ENCODE results near the gene SRR. TPM values are rescaled to one million over a fixed set of nuclear protein-coding genes. Genes with fewer than 3 reads are reported as not detected.
"Not testable (repeated sequence)": the region's sequence is repeated elsewhere in the genome, so short reads cannot be mapped to it uniquely, and the experiment has no call there.

Gene SRR
- total RNA-seq, 2 experiments from 2014 or later = 19.3 to 19.5 TPM

GRCh38 chr17:2299136-2299535 is 4.6 kb upstream of the SRR start:
- DNase-seq = no peak
- no peaks in the 10 kb centered on the region for H3K9me3 Mint-ChIP-seq
- H3K4me1 Mint-ChIP-seq = peaks cover 49% of the 10 kb centered on the region
- no peaks in the 10 kb centered on the region for H3K27me3 Mint-ChIP-seq
- H3K4me3 Mint-ChIP-seq = no peak overlapping the region
- H3K27ac Mint-ChIP-seq = no peak overlapping the region
- H3K36me3 Mint-ChIP-seq (ENCODE audit: low read depth) = peaks cover 49% of the 10 kb centered on the region
- ChIA-PET CTCF (no interaction called here), POLR2A (no interaction called here)

- peaks cover 44% of the 10 kb centered on the region for H3K36me3 Mint-ChIP-seq (ENCODE audit: low read depth)
- H3K9me3 Mint-ChIP-seq = no peaks in the 10 kb centered on the region
- H3K27me3 Mint-ChIP-seq = no peaks in the 10 kb centered on the region
- H3K4me1 Mint-ChIP-seq = peaks cover 47% of the 10 kb centered on the region
- no peak overlapping the region for H3K4me3 Mint-ChIP-seq
- POLR2A ChIA-PET = no interaction called here
- CTCF ChIA-PET = no interaction called here
- no peak for DNase-seq
- H3K27ac Mint-ChIP-seq = no peak overlapping the region
Observed at GRCh38 chr17:2299756-2300155, 4.0 kb upstream of the SRR start.

- Mint-ChIP-seq H3K4me1 (peaks cover 49% of the 10 kb centered on the region), H3K4me3 (peak overlapping the region; percentile 92), H3K36me3 (ENCODE audit: low read depth) (peaks cover 32% of the 10 kb centered on the region), H3K9me3 (no peaks in the 10 kb centered on the region), H3K27ac (peak overlapping the region; percentile 73), H3K27me3 (no peaks in the 10 kb centered on the region)
- DNase-seq = no peak
- ChIA-PET POLR2A (interaction anchor here (0.6 to 3.3 kb wide), 23 partner anchors 8 to 903 kb away, joined by 3 to 29 read pairs (median 7); partner anchors contain the start of genes HIC1, MNT, RILP and TSR1), CTCF (interaction anchor here (1.0 to 3.2 kb wide), 5 partner anchors 19 to 244 kb away, joined by 3 to 11 read pairs (median 7); partner anchors contain the start of gene TSR1)
Observed at GRCh38 chr17:2302778-2303203, 959 bp upstream of the SRR start.

GRCh38 chr17:2304931-2305330 is 1.2 kb downstream of the SRR start:
- H3K27me3 Mint-ChIP-seq = no peaks in the 10 kb centered on the region
- no peak for DNase-seq
- H3K36me3 Mint-ChIP-seq (ENCODE audit: low read depth) = peaks cover 27% of the 10 kb centered on the region
- no peaks in the 10 kb centered on the region for H3K9me3 Mint-ChIP-seq
- CTCF ChIA-PET = interaction anchor here (3.2 kb wide), 1 partner anchor 60 kb away, joined by 11 read pairs; no protein-coding TSS in a partner anchor
- no peak overlapping the region for H3K27ac Mint-ChIP-seq
- peak overlapping the region; percentile 92 for H3K4me3 Mint-ChIP-seq
- POLR2A ChIA-PET = interaction anchor here (0.9 to 3.3 kb wide), 5 partner anchors 31 to 77 kb away, joined by 3 to 29 read pairs (median 10); partner anchors contain the start of gene TSR1
- H3K4me1 Mint-ChIP-seq = peaks cover 49% of the 10 kb centered on the region

- Mint-ChIP-seq H3K4me3 (no peak overlapping the region), H3K27ac (no peak overlapping the region), H3K36me3 (ENCODE audit: low read depth) (peaks cover 20% of the 10 kb centered on the region), H3K9me3 (no peaks in the 10 kb centered on the region), H3K4me1 (peaks cover 29% of the 10 kb centered on the region), H3K27me3 (no peaks in the 10 kb centered on the region)
- DNase-seq = no peak
- ChIA-PET POLR2A (no interaction called here), CTCF (no interaction called here)
Observed at GRCh38 chr17:2309338-2310154, 5.8 kb downstream of the SRR start.

- no peaks in the 10 kb centered on the region for H3K9me3 Mint-ChIP-seq
- ChIA-PET POLR2A (no interaction called here), CTCF (no interaction called here)
- H3K4me1 Mint-ChIP-seq = peaks cover 7% of the 10 kb centered on the region
- no peak overlapping the region for H3K4me3 Mint-ChIP-seq
- no peak for DNase-seq
- H3K27me3 Mint-ChIP-seq = no peaks in the 10 kb centered on the region
- H3K36me3 Mint-ChIP-seq (ENCODE audit: low read depth) = peaks cover 4% of the 10 kb centered on the region
- no peak overlapping the region for H3K27ac Mint-ChIP-seq
Observed at GRCh38 chr17:2312736-2313135, 9.0 kb downstream of the SRR start.

GRCh38 chr17:2316916-2317205 is 13.1 kb downstream of the SRR start:
- H3K4me1 Mint-ChIP-seq, H3K4me3 Mint-ChIP-seq, POLR2A ChIA-PET, H3K9me3 Mint-ChIP-seq, DNase-seq, H3K27ac Mint-ChIP-seq, H3K27me3 Mint-ChIP-seq: not testable (repeated sequence)
- peaks cover 19% of the 10 kb centered on the region for H3K36me3 Mint-ChIP-seq (ENCODE audit: low read depth)
- CTCF ChIA-PET = interaction anchor here (0.7 kb wide), 1 partner anchor 34 kb away, joined by 5 read pairs; no protein-coding TSS in a partner anchor

- Mint-ChIP-seq H3K36me3 (ENCODE audit: low read depth) (peaks cover 25% of the 10 kb centered on the region), H3K4me3 (no peak overlapping the region), H3K4me1 (peaks cover 2% of the 10 kb centered on the region), H3K27me3 (no peaks in the 10 kb centered on the region), H3K9me3 (no peaks in the 10 kb centered on the region), H3K27ac (no peak overlapping the region)
- no peak for DNase-seq
- ChIA-PET CTCF (interaction anchor here (1.0 to 1.7 kb wide), 2 partner anchors 13 to 36 kb away, joined by 3 read pairs; no protein-coding TSS in a partner anchor), POLR2A (interaction anchor here (0.6 to 1.1 kb wide), 3 partner anchors 13 to 1727 kb away, joined by 3 to 5 read pairs (median 3); no protein-coding TSS in a partner anchor)
Observed at GRCh38 chr17:2317796-2318195, 14.0 kb downstream of the SRR start.

GRCh38 chr17:2319051-2319450 is 15.3 kb downstream of the SRR start:
- Mint-ChIP-seq H3K4me1 (peaks cover 2% of the 10 kb centered on the region), H3K4me3 (no peak overlapping the region), H3K36me3 (ENCODE audit: low read depth) (peaks cover 37% of the 10 kb centered on the region), H3K9me3 (no peaks in the 10 kb centered on the region), H3K27ac (no peak overlapping the region), H3K27me3 (no peaks in the 10 kb centered on the region)
- POLR2A ChIA-PET = no interaction called here
- CTCF ChIA-PET = interaction anchor here (1.7 kb wide), 1 partner anchor 35 kb away, joined by 3 read pairs; no protein-coding TSS in a partner anchor
- DNase-seq = no peak

- no peaks in the 10 kb centered on the region for H3K27me3 Mint-ChIP-seq
- POLR2A ChIA-PET = interaction anchor here (1.1 kb wide), 1 partner anchor 11 kb away, joined by 3 read pairs; no protein-coding TSS in a partner anchor
- H3K36me3 Mint-ChIP-seq (ENCODE audit: low read depth) = peaks cover 55% of the 10 kb centered on the region
- CTCF ChIA-PET = interaction anchor here (1.0 kb wide), 1 partner anchor 61 kb away, joined by 4 read pairs; no protein-coding TSS in a partner anchor
- no peak overlapping the region for H3K27ac Mint-ChIP-seq
- H3K4me3 Mint-ChIP-seq = no peak overlapping the region
- H3K9me3 Mint-ChIP-seq = no peaks in the 10 kb centered on the region
- peaks cover 2% of the 10 kb centered on the region for H3K4me1 Mint-ChIP-seq
- no peak for DNase-seq
Observed at GRCh38 chr17:2321399-2321798, 17.6 kb downstream of the SRR start.

- no peak overlapping the region for H3K27ac Mint-ChIP-seq
Observed at GRCh38 chr17:2323629-2324314, 20.0 kb downstream of the SRR start.

GRCh38 chr17:2331303-2331702 is 27.6 kb downstream of the SRR start:
- H3K4me3 Mint-ChIP-seq = no peak overlapping the region
- H3K27ac Mint-ChIP-seq = no peak overlapping the region
- H3K36me3 Mint-ChIP-seq (ENCODE audit: low read depth) = peaks cover 28% of the 10 kb centered on the region
- CTCF ChIA-PET = interaction anchor here (1.0 to 1.4 kb wide), 3 partner anchors 14 to 51 kb away, joined by 3 to 5 read pairs (median 3); no protein-coding TSS in a partner anchor
- DNase-seq = no peak
- POLR2A ChIA-PET = interaction anchor here (0.8 to 1.9 kb wide), 3 partner anchors 14 to 28 kb away, joined by 3 to 6 read pairs (median 3); partner anchors contain the start of genes SMG6 and SRR
- no peaks in the 10 kb centered on the region for H3K27me3 Mint-ChIP-seq
- H3K9me3 Mint-ChIP-seq = no peaks in the 10 kb centered on the region
- H3K4me1 Mint-ChIP-seq = peaks cover 7% of the 10 kb centered on the region

More at GRCh38 chr17:2323629-2324314, 20.0 kb downstream of the SRR start:
- DNase-seq = no peak
- no peaks in the 10 kb centered on the region for H3K27me3 Mint-ChIP-seq
- H3K4me3 Mint-ChIP-seq = no peak overlapping the region
- POLR2A ChIA-PET = no interaction called here
- peaks cover 60% of the 10 kb centered on the region for H3K36me3 Mint-ChIP-seq (ENCODE audit: low read depth)
- no peaks in the 10 kb centered on the region for H3K9me3 Mint-ChIP-seq
- CTCF ChIA-PET = no interaction called here
- peaks cover 2% of the 10 kb centered on the region for H3K4me1 Mint-ChIP-seq

- Mint-ChIP-seq H3K27ac (peak overlapping the region; percentile 88), H3K4me1 (peaks cover 9% of the 10 kb centered on the region), H3K9me3 (no peaks in the 10 kb centered on the region), H3K4me3 (peak overlapping the region; percentile 99), H3K27me3 (no peaks in the 10 kb centered on the region), H3K36me3 (ENCODE audit: low read depth) (peaks cover 14% of the 10 kb centered on the region)
- DNase-seq = peak; percentile 25
- CTCF ChIA-PET = interaction anchor here (0.9 to 4.6 kb wide), 11 partner anchors 13 to 281 kb away, joined by 3 to 32 read pairs (median 5); partner anchors contain the start of genes HIC1, SMG6 and SRR
- POLR2A ChIA-PET = interaction anchor here (0.6 to 4.5 kb wide), 30 partner anchors 9 to 619 kb away, joined by 3 to 38 read pairs (median 5); partner anchors contain the start of genes HIC1, METTL16, MNT and PAFAH1B1
Observed at GRCh38 chr17:2335726-2336214, 32.0 kb downstream of the SRR start.

Measured in activated CD4-positive, alpha-beta memory T cell treated with anti-CD3 and anti-CD28 coated beads, Interleukin-2, amount 10 ng/mL, durations not matched to agents 7 days and 5 days (primary cell).